K562 (cell line): Measurements from ENCODE around the gene EVI5. TPM values are rescaled to one million over a fixed set of nuclear protein-coding genes. Genes with fewer than 3 reads are reported as not detected.

Experiments used
- C11orf30 ChIP-seq: fragments of 450-650 bp; IDR thresholded peaks from 2 replicates; pipeline ENCODE4 v1.6.1; 2016; ENCODE audit warnings: low read depth, mild to moderate bottlenecking
- CTBP1 ChIP-seq: fragments of 450-650 bp; IDR thresholded peaks from 2 replicates; pipeline ENCODE4 v1.6.1; 2016; ENCODE audit warnings: borderline replicate concordance
- RAD21 ChIP-seq, 2 experiments: fragments of 250-450 bp in 1 of 2; fragments of 450-650 bp in 1 of 2; sonication (Bioruptor Pico) in 1 of 2; formaldehyde crosslinking in 1 of 2; IDR thresholded peaks in 1 of 2; conservative IDR thresholded peaks in 1 of 2; 2 replicates each; pipeline versions ENCODE4 v1.4.0 to v1.8.0; 2020 to 2022; ENCODE audit warnings: mild to moderate bottlenecking in 2 of 2, moderate library complexity in 1 of 2
- RBBP5 ChIP-seq: fragments of 200-600 bp; sonication (generic); IDR thresholded peaks from 2 replicates; pipeline ENCODE4 v1.6.1; 2012; ENCODE audit warnings: borderline replicate concordance, mild to moderate bottlenecking, low read length, control low read depth, inconsistent platforms; ENCODE audit not compliant: insufficient read depth, poor library complexity, severe bottlenecking
- RERE ChIP-seq: sonication (generic); formaldehyde crosslinking; IDR thresholded peaks from 2 replicates; pipeline ENCODE4 v1.8.0; 2023; ENCODE audit warnings: missing genetic modification reagents, mild to moderate bottlenecking, borderline replicate concordance
- RREB1 ChIP-seq: fragments of 250-450 bp; sonication (Bioruptor Pico); IDR thresholded peaks from 2 replicates; pipeline ENCODE4 v1.4.0; 2020
- ZBTB7A ChIP-seq: IDR thresholded peaks from 2 replicates; pipeline ENCODE4 v1.6.1; 2011; ENCODE audit warnings: low read depth, mild to moderate bottlenecking, low read length, moderate library complexity, borderline replicate concordance; ENCODE audit not compliant: control insufficient read depth
- polyA plus RNA-seq, 8 experiments: library from polyadenylated mRNA; depleted of rRNA in 4 of 8; stranded (reverse) in 5 of 8; unstranded in 3 of 8; fragments of >200 nt; fragmentation: Nextera tagmentation in 2 of 8; fragmentation: Illumina TruSeq in 1 of 8; extraction: Ambion mirVana in 2 of 8; extraction: Trizol in 1 of 8; gene quantifications; 2 replicates each; pipeline versions ENCODE4 v1.2.1 to v1.2.3, GENCODE V29; 2011 to 2014; ENCODE audit warnings: inconsistent platforms in 1 of 8, missing spikeins in 1 of 8
- total RNA-seq, 7 experiments: library from RNA; depleted of rRNA in 6 of 7; stranded (reverse); fragments of >200 nt in 6 of 7; fragmentation: Illumina TruSeq in 2 of 7; extraction: Trizol in 2 of 7; gene quantifications; 2 replicates each; pipeline versions ENCODE4 v1.2.1 to v1.2.3, GENCODE V29; 2011 to 2021; ENCODE audit warnings: low replicate concordance in 1 of 7

The EVI5 gene
- total and polyA plus RNA-seq, 9 of the 15 experiments (the other 6 are each of a cell fraction or from before 2014, with no cell fraction given), result 1.7 to 50.1 (median 13.7) TPM

GRCh38 chr1:92485381-92486250 lies 299.3 kb downstream of the EVI5 start (continued):
- TF ChIP-seq RREB1 (0 out of 2 replicates have a peak, but pooled peaks have one; percentile 44), RAD21 (CRISPR knock-in tag; conservative IDR thresholded peaks at IDR 0.05 in 1 of 2, IDR thresholded peaks at IDR 0.05 in 1 of 2) (peak in 1 of 2 experiments; percentile 27; a peak in 2 of 4 replicates), RERE (CRISPR knock-in tag) (no peak), RBBP5 (peak; percentile 44), C11orf30 (no peak), CTBP1 (peak; percentile 70), ZBTB7A (0 out of 2 replicates have a peak, but pooled peaks have one; percentile 31)
- TF ChIP-seq, all 486 proteins: peak for 36
